Amygdala (tissue), 56 donors: ENCODE data around the gene UACA.

ENCODE experiments used
- DNase-seq, 56 donors: peaks; one replicate each; lab custom pipeline; 2025; lab: John Stamatoyannopoulos, UW

Gene UACA

GRCh38 chr15:70604666-70605315 lies 158.6 kb downstream of the UACA start:
- DNase-seq, result peak in 17 of 56 donors; percentile 7 to 50 (median 23)
